ENCODE results near the gene RANBP9. TPM values are rescaled to one million over a fixed set of nuclear protein-coding genes. Genes with fewer than 3 reads are reported as not detected.

The RANBP9 gene
- total RNA-seq, 1 donor from 2014 or later, result 50.6 TPM

DNA sequence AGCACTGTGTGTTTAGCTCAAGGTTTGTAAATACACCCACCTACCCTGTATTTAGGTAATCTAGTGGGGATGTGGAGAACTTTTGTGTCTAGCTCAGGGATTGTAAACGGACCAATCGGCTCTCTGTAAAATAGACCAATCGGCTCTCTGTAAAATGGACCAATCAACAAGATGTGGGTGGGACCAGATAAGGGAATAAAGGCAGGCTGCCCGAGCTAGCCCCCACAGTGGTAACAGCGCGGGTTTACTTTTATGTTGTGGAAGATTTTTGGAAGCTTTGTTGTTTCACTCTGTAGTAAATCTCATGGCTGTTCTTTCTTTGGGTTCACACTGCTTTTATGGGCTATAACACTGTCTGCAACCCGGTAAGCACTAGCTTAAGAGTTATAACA is 32.1 kb upstream of the RANBP9 start:
- DNase-seq (ENCODE audit: extremely low spot score in 2 of 2), result no peak
- Histone ChIP-seq H3K4me1 (no peaks in the 10 kb centered on the region), H3K9me3 (no peaks in the 10 kb centered on the region), H3K27ac (no peak overlapping the region), H3K27me3 (no peaks in the 10 kb centered on the region), H3K36me3 (no peaks in the 10 kb centered on the region), H3K4me3 (no peak overlapping the region)
- TF ChIP-seq POLR2AphosphoS5 (IDR thresholded peaks at IDR 0.05; ENCODE audit: insufficient read depth in 1 of 2, low read depth in 1 of 2) (no peak), POLR2A (IDR thresholded peaks at IDR 0.05) (no peak), CTCF (IDR thresholded peaks at IDR 0.05) (no peak)
- intact Hi-C loops (cut with DNase I), result no loop called here

- Histone ChIP-seq H3K27ac (no peak overlapping the region), H3K4me3 (peak overlapping the region; percentile 4 to 22), H3K27me3 (no peaks in the 10 kb centered on the region), H3K4me1 (no peaks in the 10 kb centered on the region), H3K9me3 (no peaks in the 10 kb centered on the region), H3K36me3 (no peaks in the 10 kb centered on the region)
- no peak for DNase-seq (ENCODE audit: extremely low spot score in 2 of 2)
- TF ChIP-seq POLR2A (IDR thresholded peaks at IDR 0.05) (no peak), POLR2AphosphoS5 (IDR thresholded peaks at IDR 0.05; ENCODE audit: insufficient read depth in 1 of 2, low read depth in 1 of 2) (no peak), CTCF (IDR thresholded peaks at IDR 0.05) (no peak)
- intact Hi-C loops (cut with DNase I), result no loop called here
Measured at GRCh38 chr6:13742961-13743735, 31.5 kb upstream of the RANBP9 start.

- Histone ChIP-seq H3K9me3 (no peaks in the 10 kb centered on the region), H3K4me1 (no peaks in the 10 kb centered on the region), H3K4me3 (no peak overlapping the region), H3K27me3 (no peaks in the 10 kb centered on the region), H3K36me3 (no peaks in the 10 kb centered on the region), H3K27ac (no peak overlapping the region)
- TF ChIP-seq POLR2AphosphoS5 (IDR thresholded peaks at IDR 0.05; ENCODE audit: insufficient read depth in 1 of 2, low read depth in 1 of 2), result no peak
- TF ChIP-seq POLR2A (IDR thresholded peaks at IDR 0.05), result no peak
- TF ChIP-seq CTCF (IDR thresholded peaks at IDR 0.05), result no peak
- intact Hi-C loops (cut with DNase I), result no loop called here
- DNase-seq (ENCODE audit: extremely low spot score in 2 of 2), result no peak
Measured at GRCh38 chr6:13741365-13741764, 29.7 kb upstream of the RANBP9 start.

DNA sequence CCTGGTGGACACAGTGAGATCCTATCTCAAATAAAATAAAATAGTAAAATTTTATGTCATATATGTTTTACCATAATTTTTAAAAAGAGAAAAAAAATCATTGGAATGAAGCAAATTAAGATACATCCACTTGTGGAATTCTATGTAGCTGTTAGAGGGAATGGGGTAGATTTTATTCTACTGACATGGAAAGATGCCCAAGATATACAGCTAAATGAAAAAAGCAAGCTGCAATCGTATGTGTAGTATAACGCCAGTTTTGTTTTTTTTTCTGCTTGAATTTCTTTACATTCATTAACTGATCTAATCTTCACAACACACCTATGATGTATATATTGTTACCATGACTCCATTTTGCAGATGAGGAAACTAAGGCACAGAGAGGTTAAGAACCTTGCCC is 23.4 kb upstream of the RANBP9 start:
- Histone ChIP-seq H3K9me3 (no peaks in the 10 kb centered on the region), H3K36me3 (no peaks in the 10 kb centered on the region), H3K27me3 (no peaks in the 10 kb centered on the region), H3K27ac (peak overlapping the region; percentile 33), H3K4me1 (peaks cover 14% of the 10 kb centered on the region), H3K4me3 (no peak overlapping the region)
- TF ChIP-seq CTCF (IDR thresholded peaks at IDR 0.05) (no peak), POLR2AphosphoS5 (IDR thresholded peaks at IDR 0.05; ENCODE audit: insufficient read depth in 1 of 2, low read depth in 1 of 2) (no peak)
- intact Hi-C loops (cut with DNase I), result no loop called here
- DNase-seq (ENCODE audit: extremely low spot score in 2 of 2), result no peak

GRCh38 chr6:13733178-13733887 is 21.7 kb upstream of the RANBP9 start:
- H3K4me3 ChIP-seq, result peak overlapping the region; percentile 15 to 18
- no peak for TF ChIP-seq POLR2A (IDR thresholded peaks at IDR 0.05)
- TF ChIP-seq POLR2AphosphoS5 (IDR thresholded peaks at IDR 0.05; ENCODE audit: insufficient read depth in 1 of 2, low read depth in 1 of 2), result peak; percentile 68 to 90
- intact Hi-C loops (cut with DNase I), result no loop called here
- no peaks in the 10 kb centered on the region for H3K9me3 ChIP-seq
- no peaks in the 10 kb centered on the region for H3K27me3 ChIP-seq
- H3K36me3 ChIP-seq, result no peaks in the 10 kb centered on the region
- peak overlapping the region; percentile 38 for H3K27ac ChIP-seq
- H3K4me1 ChIP-seq, result peaks cover 14% of the 10 kb centered on the region
- DNase-seq (ENCODE audit: extremely low spot score in 2 of 2), result peak in 1 of 2 donors; percentile 93

Data from vagina (tissue), 2 donors.